MM.1S (cell line): ENCODE data around the gene CLEC7A.

Experiments used
- DNase-seq: peaks from one replicate; pipeline ENCODE4 v3.0.0-alpha.2; 2015
- H2AFZ ChIP-seq: fragments of 300-600 bp; sonication (generic); 2 replicates; pipeline ENCODE4 v1.6.0; 2016; ENCODE audit warnings: antibody characterized with exemption, low read length
- H3F3A ChIP-seq: fragments of 300-600 bp; sonication (generic); 2 replicates; pipeline ENCODE4 v1.6.1; 2016; ENCODE audit warnings: mild to moderate bottlenecking, antibody characterized with exemption, low read length, moderate library complexity, mixed read lengths; ENCODE audit not compliant: insufficient read depth
- H3K27ac ChIP-seq: fragments of 300-600 bp; sonication (generic); 2 replicates; pipeline ENCODE4 v1.5.1; 2016; ENCODE audit warnings: mild to moderate bottlenecking, low read length
- H3K27me3 ChIP-seq: fragments of 300-600 bp; sonication (generic); replicated peaks from 2 replicates; pipeline ENCODE4 v1.6.0; 2016; ENCODE audit warnings: low read length; ENCODE audit not compliant: insufficient read depth
- H3K36me3 ChIP-seq: fragments of 300-600 bp; sonication (generic); replicated peaks from 2 replicates; pipeline ENCODE4 v1.6.1; 2016; ENCODE audit warnings: mild to moderate bottlenecking, low read length, mixed read lengths; ENCODE audit not compliant: insufficient read depth
- H3K4me1 ChIP-seq: fragments of 300-600 bp; sonication (generic); 2 replicates; pipeline ENCODE4 v1.6.1; 2016; ENCODE audit warnings: low read length, mixed read lengths
- H3K4me2 ChIP-seq: fragments of 300-600 bp; sonication (generic); 2 replicates; pipeline ENCODE4 v1.6.0; 2016; ENCODE audit warnings: low read depth, low read length
- H3K4me3 ChIP-seq: fragments of 300-600 bp; sonication (generic); 2 replicates; pipeline ENCODE4 v1.5.1; 2016; ENCODE audit warnings: low read length, mixed read lengths
- H3K79me2 ChIP-seq: fragments of 300-600 bp; sonication (generic); 2 replicates; pipeline ENCODE4 v1.6.1; 2016; ENCODE audit warnings: mixed run types, low read length, mixed read lengths
- H3K9ac ChIP-seq: fragments of 300-600 bp; sonication (generic); 2 replicates; pipeline ENCODE4 v1.6.1; 2016; ENCODE audit warnings: low read length, mixed read lengths
- H3K9me2 ChIP-seq: fragments of 300-600 bp; sonication (generic); replicated peaks from 2 replicates; pipeline ENCODE4 v1.6.1; 2016; ENCODE audit warnings: mild to moderate bottlenecking, low read length, mixed read lengths; ENCODE audit not compliant: insufficient read depth
- H3K9me3 ChIP-seq: fragments of 300-600 bp; sonication (generic); replicated peaks from 2 replicates; pipeline ENCODE4 v1.6.1; 2016; ENCODE audit warnings: mild to moderate bottlenecking, low read length, mixed read lengths; ENCODE audit not compliant: insufficient read depth
- H4K20me1 ChIP-seq: fragments of 300-600 bp; sonication (generic); 2 replicates; pipeline ENCODE4 v1.6.1; 2016; ENCODE audit warnings: mild to moderate bottlenecking, low read length, moderate library complexity, mixed read lengths; ENCODE audit not compliant: insufficient read depth
- CTCF ChIP-seq: fragments of 300-600 bp; sonication (generic); IDR thresholded peaks from 2 replicates; pipeline ENCODE4 v1.5.1; 2016; ENCODE audit warnings: antibody characterized with exemption, low read length, mixed read lengths
- EZH2 ChIP-seq: fragments of 300-600 bp; sonication (generic); optimal IDR thresholded peaks from 2 replicates; pipeline ENCODE3; 2017; ENCODE audit warnings: low read depth, mild to moderate bottlenecking, antibody characterized with exemption, low read length, mixed read lengths
- EZH2phosphoT487 ChIP-seq: fragments of 300-600 bp; sonication (generic); IDR thresholded peaks from 2 replicates; pipeline ENCODE4 v1.6.1; 2018; ENCODE audit warnings: antibody characterized with exemption, low read length

The CLEC7A gene

DNA sequence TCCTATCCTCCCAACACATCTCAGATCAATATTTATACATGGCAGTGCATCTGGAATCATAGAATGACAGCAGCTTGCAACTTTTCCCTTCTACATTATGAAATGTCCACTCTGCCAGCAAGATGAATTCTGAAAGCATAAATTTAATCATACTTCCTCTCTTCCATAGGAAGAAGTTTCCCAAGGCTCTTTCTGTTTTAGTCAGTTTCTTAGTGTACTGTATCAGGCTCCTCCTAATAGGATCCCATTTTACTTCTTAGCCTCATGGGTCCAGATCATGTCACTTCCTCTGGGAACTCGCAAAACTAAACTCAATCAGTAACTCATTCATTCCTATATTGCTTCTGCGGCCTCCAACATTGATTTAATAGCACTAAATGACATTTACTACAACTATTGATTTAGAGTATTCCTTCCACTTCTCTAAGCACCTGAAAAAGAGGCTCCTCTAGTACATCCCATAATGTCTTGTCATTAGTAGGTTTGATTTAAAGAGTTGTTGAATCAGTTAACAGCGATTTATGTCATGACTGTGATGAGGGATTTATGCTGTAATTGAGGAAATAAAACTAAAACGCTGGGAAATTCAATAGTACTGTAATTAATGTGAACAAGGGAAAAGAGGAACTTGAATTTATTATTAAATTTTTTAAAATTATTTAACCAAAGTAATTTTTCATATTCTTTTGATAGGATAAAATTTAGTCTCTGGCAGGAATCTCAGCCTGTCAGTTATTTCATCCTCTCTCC, 35.2 kb downstream of the CLEC7A start:
- no peak overlapping the region for H3K9ac ChIP-seq
- H3K9me3 ChIP-seq, result no peaks in the 10 kb centered on the region
- peaks cover 20% of the 10 kb centered on the region for H3F3A ChIP-seq
- no peak overlapping the region for H3K4me2 ChIP-seq
- no peak for DNase-seq
- H3K79me2 ChIP-seq, result no peaks in the 10 kb centered on the region
- peaks cover 30% of the 10 kb centered on the region for H3K4me1 ChIP-seq
- H2AFZ ChIP-seq, result no peak overlapping the region
- no peaks in the 10 kb centered on the region for H4K20me1 ChIP-seq
- TF ChIP-seq CTCF, result no peak
- no peak for TF ChIP-seq EZH2phosphoT487
- TF ChIP-seq EZH2, result no peak
- H3K4me3 ChIP-seq, result no peak overlapping the region
- H3K36me3 ChIP-seq, result no peaks in the 10 kb centered on the region
- no peaks in the 10 kb centered on the region for H3K27me3 ChIP-seq
- no peaks in the 10 kb centered on the region for H3K9me2 ChIP-seq
- no peak overlapping the region for H3K27ac ChIP-seq

DNA sequence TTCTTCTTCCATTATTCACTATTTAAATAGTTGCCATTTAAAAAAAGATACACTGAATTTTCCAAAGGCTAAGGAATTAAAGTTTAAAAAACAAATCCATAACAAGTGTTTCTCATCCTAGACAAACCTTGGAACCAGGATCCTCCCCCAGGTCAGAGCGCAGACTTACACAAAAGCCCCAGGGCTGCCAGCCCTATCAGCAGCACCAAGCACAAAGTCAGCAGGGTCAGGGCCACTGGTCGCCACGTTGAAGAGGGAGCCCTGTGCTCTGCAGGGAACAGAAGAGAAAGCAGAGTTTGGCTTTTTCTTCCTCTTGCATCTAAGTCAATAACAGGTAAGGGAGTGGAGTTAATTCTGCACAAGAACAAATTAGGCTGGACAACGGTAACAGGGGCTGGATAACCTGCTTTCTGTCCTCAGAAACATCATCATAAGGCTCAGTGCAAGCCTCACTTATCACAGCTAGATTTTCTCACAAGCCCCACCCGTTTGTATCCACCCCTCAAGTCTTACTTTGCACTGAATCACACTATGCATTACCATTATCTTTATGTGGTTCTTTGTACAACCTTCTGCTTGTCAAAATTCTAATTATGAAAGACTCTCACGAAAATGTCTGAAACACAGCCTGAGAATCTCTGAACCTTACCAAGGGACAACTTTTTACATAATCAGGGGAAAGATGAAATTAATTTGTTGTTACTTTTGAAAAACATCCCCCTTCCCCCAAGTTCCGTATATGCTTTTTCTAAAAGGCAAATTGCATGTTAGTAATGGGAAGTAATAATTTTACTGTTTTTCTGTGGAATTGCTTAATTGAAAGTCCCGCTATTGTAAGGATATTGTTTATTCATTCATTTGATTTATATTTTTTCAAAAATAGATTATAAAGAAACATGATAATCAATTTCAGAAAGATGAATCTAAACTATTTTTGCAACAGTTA, 40.8 kb downstream of the CLEC7A start:
- no peak overlapping the region for H3K9ac ChIP-seq
- H3F3A ChIP-seq, result peaks cover 15% of the 10 kb centered on the region
- H2AFZ ChIP-seq, result 0 out of 2 replicates have a peak overlapping the region, but pooled peaks have one; percentile 57
- DNase-seq, result no peak
- peak overlapping the region; percentile 52; the same call in 1 of the 2 replicates for H3K4me3 ChIP-seq
- H3K9me3 ChIP-seq, result no peaks in the 10 kb centered on the region
- H4K20me1 ChIP-seq, result no peaks in the 10 kb centered on the region
- H3K4me2 ChIP-seq, result peak overlapping the region; percentile 68
- TF ChIP-seq CTCF (no peak), EZH2phosphoT487 (no peak), EZH2 (no peak)
- H3K27me3 ChIP-seq, result no peaks in the 10 kb centered on the region
- no peaks in the 10 kb centered on the region for H3K36me3 ChIP-seq
- H3K9me2 ChIP-seq, result no peaks in the 10 kb centered on the region
- peaks cover 24% of the 10 kb centered on the region for H3K4me1 ChIP-seq
- H3K27ac ChIP-seq, result peak overlapping the region; percentile 77; the same call in 1 of the 2 replicates
- H3K79me2 ChIP-seq, result no peaks in the 10 kb centered on the region

DNA sequence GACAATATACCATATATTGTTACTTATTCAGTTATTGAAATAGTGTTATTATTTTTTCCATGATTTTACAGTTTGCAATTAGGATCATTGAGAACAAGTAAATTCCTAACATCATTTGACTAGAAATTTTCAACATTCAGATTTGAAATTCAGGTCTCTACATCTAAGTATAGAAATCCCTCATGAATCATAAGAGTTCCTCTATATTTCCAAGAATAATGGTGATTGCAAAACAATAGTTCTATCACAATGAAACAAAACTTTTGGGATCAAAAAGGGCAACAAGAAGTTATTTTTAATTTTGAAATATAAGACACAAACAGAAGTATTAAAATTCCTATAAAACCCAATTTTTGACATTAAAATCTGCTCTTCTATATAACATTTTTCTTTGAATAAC, 42.0 kb downstream of the CLEC7A start:
- Histone ChIP-seq H2AFZ (no peak overlapping the region), H3K4me3 (no peak overlapping the region), H3K79me2 (no peaks in the 10 kb centered on the region), H3K9me2 (no peaks in the 10 kb centered on the region), H3K4me1 (peaks cover 30% of the 10 kb centered on the region), H3K27me3 (no peaks in the 10 kb centered on the region), H3K36me3 (no peaks in the 10 kb centered on the region), H3K4me2 (no peak overlapping the region), H3K9me3 (no peaks in the 10 kb centered on the region), H3F3A (peaks cover 15% of the 10 kb centered on the region), H4K20me1 (no peaks in the 10 kb centered on the region), H3K9ac (no peak overlapping the region), H3K27ac (no peak overlapping the region)
- no peak for DNase-seq
- TF ChIP-seq CTCF, result no peak
- TF ChIP-seq EZH2, result no peak
- TF ChIP-seq EZH2phosphoT487, result no peak
